ENCODE data around the gene RFFL.

Gene RFFL

GRCh38 chr17:35101725-35102124, 38.2 kb upstream of the RFFL start:
- H4K91ac ChIP-seq (ENCODE audit: low read depth, low read length, poor library complexity) = no peak overlapping the region
- no peak overlapping the region for H4K8ac ChIP-seq (ENCODE audit: low read depth, low read length)
- no peak overlapping the region for H2AK5ac ChIP-seq (ENCODE audit: low read depth, low read length)
- peaks cover 0 to 2% of the 10 kb centered on the region in 2 donors for H3K9me3 ChIP-seq (replicated peaks in 1 of 2; ENCODE audit: control insufficient read depth in 2 of 2, insufficient read depth in 1 of 2, low read depth in 1 of 2, low read length in 2 of 2)
- no peak overlapping the region for H3K27ac ChIP-seq (replicated peaks; ENCODE audit: low read length)
- H3K4me1 ChIP-seq (ENCODE audit: control insufficient read depth in 2 of 2, insufficient read depth in 1 of 2, low read depth in 1 of 2, low read length in 2 of 2) = no peaks in the 10 kb centered on the region
- no peak overlapping the region for H2AFZ ChIP-seq (ENCODE audit: low read length)
- H2BK12ac ChIP-seq (ENCODE audit: low read length) = no peak overlapping the region
- H3K36me3 ChIP-seq (replicated peaks in 1 of 2; ENCODE audit: control insufficient read depth in 2 of 2, insufficient read depth in 2 of 2, low read length in 2 of 2) = peaks cover 34 to 84% of the 10 kb centered on the region in 2 donors
- no peak for DNase-seq (ENCODE audit: low spot score)
- no peak overlapping the region for H3K23ac ChIP-seq (ENCODE audit: low read depth, low read length, poor library complexity)
- H3K14ac ChIP-seq (ENCODE audit: low read length) = no peak overlapping the region
- H3K4me3 ChIP-seq (ENCODE audit: low read length in 2 of 2) = no peak overlapping the region
- no peak overlapping the region for H2BK120ac ChIP-seq (ENCODE audit: low read depth, low read length)
- H2BK15ac ChIP-seq (ENCODE audit: low read length) = no peak overlapping the region
- H2BK5ac ChIP-seq (ENCODE audit: low read length) = no peak overlapping the region
- H3K4ac ChIP-seq (ENCODE audit: low read length) = no peak overlapping the region
- WGBS, 2 donors (ENCODE audit: extremely low coverage in 2 of 2, insufficient read length in 2 of 2, insufficient replicate concordance in 1 of 2) = no CpG with 5 or more reads among the region's 2 CpGs
- no peak overlapping the region for H3K4me2 ChIP-seq (ENCODE audit: insufficient read depth, low read length, poor library complexity, severe bottlenecking)
- H3K27me3 ChIP-seq (ENCODE audit: control insufficient read depth in 3 of 3, insufficient read depth in 3 of 3, low read depth in 1 of 3, low read length in 3 of 3) = no peaks in the 10 kb centered on the region
- H3K9ac ChIP-seq (ENCODE audit: low read depth, low read length, poor library complexity) = no peak overlapping the region
- no peaks in the 10 kb centered on the region for H3K79me1 ChIP-seq (ENCODE audit: low read depth, low read length)
- H3K18ac ChIP-seq (ENCODE audit: low read length) = no peak overlapping the region

- Histone ChIP-seq H3K9me3 (replicated peaks in 1 of 2; ENCODE audit: control insufficient read depth in 2 of 2, insufficient read depth in 1 of 2, low read depth in 1 of 2, low read length in 2 of 2) (peaks cover 0 to 2% of the 10 kb centered on the region in 2 donors), H3K4me1 (ENCODE audit: control insufficient read depth in 2 of 2, insufficient read depth in 1 of 2, low read depth in 1 of 2, low read length in 2 of 2) (no peaks in the 10 kb centered on the region), H2BK5ac (ENCODE audit: low read length) (no peak overlapping the region), H4K8ac (ENCODE audit: low read depth, low read length) (no peak overlapping the region), H2AFZ (ENCODE audit: low read length) (no peak overlapping the region), H2BK12ac (ENCODE audit: low read length) (no peak overlapping the region), H3K36me3 (replicated peaks in 1 of 2; ENCODE audit: control insufficient read depth in 2 of 2, insufficient read depth in 2 of 2, low read length in 2 of 2) (peaks cover 29 to 77% of the 10 kb centered on the region in 2 donors), H3K4me2 (ENCODE audit: insufficient read depth, low read length, poor library complexity, severe bottlenecking) (no peak overlapping the region), H4K91ac (ENCODE audit: low read depth, low read length, poor library complexity) (no peak overlapping the region), H3K4ac (ENCODE audit: low read length) (no peak overlapping the region), H3K23ac (ENCODE audit: low read depth, low read length, poor library complexity) (no peak overlapping the region), H3K4me3 (ENCODE audit: low read length in 2 of 2) (no peak overlapping the region), H3K9ac (ENCODE audit: low read depth, low read length, poor library complexity) (no peak overlapping the region), H3K27ac (replicated peaks; ENCODE audit: low read length) (no peak overlapping the region), H3K79me1 (ENCODE audit: low read depth, low read length) (no peaks in the 10 kb centered on the region), H2BK120ac (ENCODE audit: low read depth, low read length) (no peak overlapping the region), H3K14ac (ENCODE audit: low read length) (no peak overlapping the region), H2AK5ac (ENCODE audit: low read depth, low read length) (no peak overlapping the region), H3K18ac (ENCODE audit: low read length) (no peak overlapping the region), H2BK15ac (ENCODE audit: low read length) (no peak overlapping the region), H3K27me3 (ENCODE audit: control insufficient read depth in 3 of 3, insufficient read depth in 3 of 3, low read depth in 1 of 3, low read length in 3 of 3) (no peaks in the 10 kb centered on the region)
- no peak for DNase-seq (ENCODE audit: low spot score)
- WGBS, 2 donors (ENCODE audit: extremely low coverage in 2 of 2, insufficient read length in 2 of 2, insufficient replicate concordance in 1 of 2) = no CpG with 5 or more reads among the region's 14 CpGs
Observed at GRCh38 chr17:35101036-35101435, 37.5 kb upstream of the RFFL start.

DNA sequence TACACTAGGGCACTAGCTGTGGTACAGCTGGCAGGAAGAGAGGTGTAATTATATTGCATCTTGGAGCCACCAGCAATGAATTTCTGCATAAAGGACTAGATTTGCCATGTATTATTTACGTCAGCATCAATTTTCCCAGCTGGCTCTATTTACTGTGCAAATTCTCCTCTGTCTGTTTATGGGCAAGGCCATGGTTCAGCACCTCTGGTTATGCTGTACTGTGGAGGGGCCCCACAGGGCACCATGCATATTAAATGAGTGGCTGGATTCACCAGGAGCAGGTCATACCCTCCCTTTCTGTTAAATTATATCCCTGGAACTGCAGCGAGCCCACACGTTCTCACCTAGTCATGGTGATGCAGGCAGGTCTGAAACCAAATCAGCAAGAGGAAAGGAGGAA, 36.4 kb upstream of the RFFL start:
- Histone ChIP-seq H3K4me3 (ENCODE audit: low read length in 2 of 2) (no peak overlapping the region), H2AFZ (ENCODE audit: low read length) (no peak overlapping the region), H3K36me3 (replicated peaks in 1 of 2; ENCODE audit: control insufficient read depth in 2 of 2, insufficient read depth in 2 of 2, low read length in 2 of 2) (peaks cover 24 to 66% of the 10 kb centered on the region in 2 donors), H2BK12ac (ENCODE audit: low read length) (no peak overlapping the region), H2BK5ac (ENCODE audit: low read length) (no peak overlapping the region), H3K9ac (ENCODE audit: low read depth, low read length, poor library complexity) (no peak overlapping the region), H4K91ac (ENCODE audit: low read depth, low read length, poor library complexity) (no peak overlapping the region), H3K27me3 (ENCODE audit: control insufficient read depth in 3 of 3, insufficient read depth in 3 of 3, low read depth in 1 of 3, low read length in 3 of 3) (no peaks in the 10 kb centered on the region), H2AK5ac (ENCODE audit: low read depth, low read length) (no peak overlapping the region), H3K9me3 (replicated peaks in 1 of 2; ENCODE audit: control insufficient read depth in 2 of 2, insufficient read depth in 1 of 2, low read depth in 1 of 2, low read length in 2 of 2) (peaks cover 0 to 2% of the 10 kb centered on the region in 2 donors), H3K4me1 (ENCODE audit: control insufficient read depth in 2 of 2, insufficient read depth in 1 of 2, low read depth in 1 of 2, low read length in 2 of 2) (no peaks in the 10 kb centered on the region), H3K18ac (ENCODE audit: low read length) (no peak overlapping the region), H4K8ac (ENCODE audit: low read depth, low read length) (no peak overlapping the region), H3K14ac (ENCODE audit: low read length) (no peak overlapping the region), H2BK120ac (ENCODE audit: low read depth, low read length) (no peak overlapping the region), H3K4ac (ENCODE audit: low read length) (no peak overlapping the region), H3K4me2 (ENCODE audit: insufficient read depth, low read length, poor library complexity, severe bottlenecking) (no peak overlapping the region), H3K27ac (replicated peaks; ENCODE audit: low read length) (no peak overlapping the region), H2BK15ac (ENCODE audit: low read length) (no peak overlapping the region), H3K79me1 (ENCODE audit: low read depth, low read length) (no peaks in the 10 kb centered on the region), H3K23ac (ENCODE audit: low read depth, low read length, poor library complexity) (no peak overlapping the region)
- no peak for DNase-seq (ENCODE audit: low spot score)
- no CpG with 5 or more reads among the region's 3 CpGs for WGBS, 2 donors (ENCODE audit: extremely low coverage in 2 of 2, insufficient read length in 2 of 2, insufficient replicate concordance in 1 of 2)

DNA sequence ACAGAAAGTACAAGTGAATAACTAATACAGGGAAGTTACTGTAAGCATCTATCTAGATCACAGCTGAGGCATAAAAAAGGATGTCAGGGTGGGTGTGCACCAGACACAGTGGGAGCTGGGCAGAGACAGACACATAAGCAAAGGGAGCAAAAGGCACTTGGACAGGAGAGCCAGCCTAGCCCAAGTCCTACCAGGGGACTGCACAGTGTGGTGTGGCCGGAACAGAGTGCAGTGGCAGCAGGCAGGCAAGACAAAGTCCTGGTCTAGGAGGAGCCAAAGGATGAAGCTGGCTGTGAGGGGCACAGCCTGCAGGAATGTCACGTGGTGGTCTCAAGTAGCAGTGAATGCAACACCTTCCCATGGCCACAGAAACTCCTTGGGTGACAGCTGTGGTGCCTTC, 34.3 kb upstream of the RFFL start:
- Histone ChIP-seq H3K4ac (ENCODE audit: low read length) (no peak overlapping the region), H3K36me3 (replicated peaks in 1 of 2; ENCODE audit: control insufficient read depth in 2 of 2, insufficient read depth in 2 of 2, low read length in 2 of 2) (peaks cover 19 to 48% of the 10 kb centered on the region in 2 donors), H4K91ac (ENCODE audit: low read depth, low read length, poor library complexity) (no peak overlapping the region), H3K4me2 (ENCODE audit: insufficient read depth, low read length, poor library complexity, severe bottlenecking) (no peak overlapping the region), H2BK5ac (ENCODE audit: low read length) (no peak overlapping the region), H3K9ac (ENCODE audit: low read depth, low read length, poor library complexity) (peak overlapping the region; percentile 12), H2BK15ac (ENCODE audit: low read length) (no peak overlapping the region), H3K23ac (ENCODE audit: low read depth, low read length, poor library complexity) (no peak overlapping the region), H3K14ac (ENCODE audit: low read length) (no peak overlapping the region), H3K27me3 (ENCODE audit: control insufficient read depth in 3 of 3, insufficient read depth in 3 of 3, low read depth in 1 of 3, low read length in 3 of 3) (no peaks in the 10 kb centered on the region), H3K79me1 (ENCODE audit: low read depth, low read length) (no peaks in the 10 kb centered on the region), H3K9me3 (replicated peaks in 1 of 2; ENCODE audit: control insufficient read depth in 2 of 2, insufficient read depth in 1 of 2, low read depth in 1 of 2, low read length in 2 of 2) (peaks cover 0 to 2% of the 10 kb centered on the region in 2 donors), H2AFZ (ENCODE audit: low read length) (no peak overlapping the region), H3K4me1 (ENCODE audit: control insufficient read depth in 2 of 2, insufficient read depth in 1 of 2, low read depth in 1 of 2, low read length in 2 of 2) (no peaks in the 10 kb centered on the region), H3K18ac (ENCODE audit: low read length) (peak overlapping the region; percentile 35), H3K27ac (replicated peaks; ENCODE audit: low read length) (no peak overlapping the region), H3K4me3 (ENCODE audit: low read length in 2 of 2) (no peak overlapping the region), H2AK5ac (ENCODE audit: low read depth, low read length) (no peak overlapping the region), H2BK120ac (ENCODE audit: low read depth, low read length) (no peak overlapping the region), H4K8ac (ENCODE audit: low read depth, low read length) (no peak overlapping the region), H2BK12ac (ENCODE audit: low read length) (no peak overlapping the region)
- DNase-seq (ENCODE audit: low spot score) = no peak
- WGBS, 2 donors (ENCODE audit: extremely low coverage in 2 of 2, insufficient read length in 2 of 2, insufficient replicate concordance in 1 of 2) = no CpG with 5 or more reads among the region's 2 CpGs

Measured in neuronal stem cell (in vitro differentiated cells).